ENCODE measurements around the gene PDXK. TPM values are rescaled to one million over a fixed set of nuclear protein-coding genes. Genes with fewer than 3 reads are reported as not detected.

The PDXK gene
- total RNA-seq, 1 experiment from 2014 or later: 149 TPM

DNA sequence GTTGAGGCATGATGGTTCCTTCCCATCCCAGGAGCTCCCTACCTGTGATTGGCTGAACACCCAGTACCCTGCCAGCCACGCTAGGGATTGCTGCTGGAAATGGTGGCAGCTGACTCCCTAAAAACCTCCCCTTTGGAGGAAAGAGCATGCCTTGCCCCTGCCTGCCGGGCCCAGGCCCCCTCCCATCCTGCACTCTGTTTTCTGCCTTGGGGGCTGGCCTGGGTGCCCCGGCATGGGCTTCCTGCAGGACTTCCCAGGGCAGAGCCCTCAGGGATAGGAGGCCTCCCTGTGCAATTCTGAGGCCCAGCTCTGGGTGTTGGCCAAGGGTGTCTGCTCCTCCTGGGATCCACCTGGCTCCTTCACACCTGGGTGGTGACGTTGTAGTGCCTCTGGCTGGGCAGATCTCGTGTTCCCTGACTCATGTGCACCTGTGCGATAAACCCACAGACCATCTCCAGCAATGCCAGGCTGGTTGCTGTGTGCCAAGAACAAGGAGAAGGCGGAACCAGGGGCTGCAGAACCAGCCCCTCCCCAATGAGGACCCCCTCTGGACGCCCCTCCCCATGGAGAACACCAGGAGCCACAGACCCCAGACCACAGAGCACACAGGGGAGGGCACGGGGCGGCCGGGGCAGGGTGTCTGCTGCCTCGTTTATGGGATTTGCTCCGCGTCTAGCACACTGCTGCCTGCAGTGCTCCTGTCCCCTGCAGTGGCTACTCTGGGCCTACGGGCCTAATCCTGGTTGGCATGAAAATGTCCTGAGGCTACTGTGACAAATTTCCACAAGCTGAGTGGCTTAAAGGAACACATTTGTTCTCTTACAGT, 43.6 kb downstream of the PDXK start:
- no peak for DNase-seq (ENCODE audit: low read depth)

DNA sequence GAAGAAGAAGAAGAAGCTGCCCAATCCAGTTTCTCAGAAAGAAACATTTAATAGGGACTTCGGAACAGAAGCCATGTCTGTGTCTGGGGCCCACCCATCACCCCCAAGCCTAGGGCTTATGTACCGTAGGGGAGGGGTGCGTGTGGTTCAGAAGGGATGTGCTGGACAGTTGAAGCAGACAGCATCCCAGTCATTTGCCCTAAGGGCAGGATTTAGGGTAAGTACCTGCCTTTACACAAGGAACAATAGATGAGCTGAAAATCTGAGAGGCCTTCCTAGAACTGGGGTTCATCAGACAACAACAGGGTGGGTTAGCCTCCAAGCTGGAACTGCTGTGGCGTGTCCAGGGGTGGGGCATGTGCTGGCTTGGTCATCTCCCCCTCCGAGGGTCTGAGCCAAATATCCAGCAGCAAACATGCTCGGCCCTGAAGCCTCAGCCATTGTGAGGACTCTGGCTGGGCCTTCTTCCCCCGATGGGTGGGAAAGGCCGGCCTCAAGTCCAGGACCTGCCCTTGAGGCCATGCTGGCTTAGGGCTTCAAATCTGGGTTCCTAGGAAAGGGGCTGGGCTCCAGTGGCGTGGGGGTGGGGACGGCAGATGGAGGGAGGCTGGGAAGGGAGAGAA, 45.1 kb downstream of the PDXK start:
- DNase-seq (ENCODE audit: low read depth): peak; percentile 64

DNA sequence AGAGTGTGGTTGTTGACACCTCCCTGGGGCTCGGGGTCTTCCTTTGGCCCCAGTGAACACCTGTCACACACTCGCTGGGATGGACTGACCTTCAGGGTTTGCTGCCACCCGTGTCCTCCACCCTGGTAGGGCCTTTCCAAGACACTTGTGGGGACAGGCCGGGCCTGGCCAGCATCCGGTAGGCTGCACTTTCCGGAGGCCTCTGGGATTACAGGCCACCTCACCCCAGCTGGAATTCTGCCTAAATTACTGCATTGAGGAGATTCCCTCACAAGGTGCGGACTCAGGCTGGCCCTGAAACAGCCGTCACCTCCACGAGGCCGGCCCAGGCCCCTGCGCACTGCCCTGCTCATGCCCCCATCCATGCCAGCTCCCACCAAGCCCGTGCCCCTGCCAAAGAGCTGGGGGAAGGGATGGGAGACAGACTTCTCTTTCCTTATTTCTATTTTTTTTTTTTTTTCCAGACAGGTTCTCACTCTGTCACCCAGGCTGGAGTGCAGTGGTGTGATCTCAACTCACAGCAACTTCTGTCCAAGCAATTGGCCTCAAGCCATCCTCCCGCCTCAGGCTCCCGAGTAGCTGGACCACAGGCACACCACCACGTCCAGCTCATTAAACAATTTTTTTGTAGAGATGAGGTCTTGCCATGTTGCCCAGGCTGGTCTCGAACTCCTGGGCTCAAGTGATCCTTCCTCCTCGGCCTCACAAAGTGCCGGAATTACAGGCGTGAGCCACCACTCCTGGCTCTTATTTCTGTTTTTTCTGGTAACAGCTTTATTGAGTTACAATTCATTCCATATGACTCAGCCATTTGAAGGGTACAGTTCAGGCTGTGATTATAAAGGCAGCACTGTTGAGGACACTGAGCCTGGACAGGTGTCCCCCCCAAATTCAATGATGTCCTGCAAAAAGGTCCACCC, 45.9 kb downstream of the PDXK start:
- DNase-seq (ENCODE audit: low read depth): peak; percentile 81

DNA sequence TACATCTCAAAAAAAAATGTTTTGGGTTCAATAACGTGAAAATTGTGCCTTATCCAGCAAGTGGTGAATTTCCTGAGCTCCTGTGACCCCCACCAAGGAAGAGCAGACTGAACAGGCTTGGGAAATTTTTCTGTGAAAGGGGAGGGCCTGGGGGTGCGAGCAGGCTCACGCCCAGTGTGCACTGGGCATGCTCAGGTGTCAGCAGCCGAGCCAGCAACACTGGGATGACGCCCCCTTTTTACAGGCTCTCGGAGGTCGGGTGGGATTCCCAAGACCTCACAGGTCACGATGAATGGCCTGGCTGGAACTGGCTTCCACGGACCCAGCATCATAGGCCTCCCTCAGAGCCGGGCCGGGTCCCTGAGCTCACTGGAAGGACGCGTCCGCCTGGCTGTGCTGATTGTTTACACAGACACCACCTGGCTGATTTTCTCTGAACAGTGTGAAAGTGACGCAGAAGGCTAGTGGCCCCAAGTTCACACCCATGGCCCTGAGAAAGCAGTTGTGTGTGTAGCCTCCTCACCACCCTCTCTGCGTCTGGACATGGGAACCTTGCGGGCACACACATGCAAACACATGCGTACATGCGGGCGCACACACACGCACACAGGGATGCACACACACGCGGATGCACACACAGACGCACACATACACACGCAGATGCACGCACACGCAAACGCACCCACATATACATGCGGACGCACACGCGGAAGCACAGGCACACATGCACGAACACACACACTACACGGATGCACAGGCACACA, 48.0 kb downstream of the PDXK start:
- DNase-seq (ENCODE audit: low read depth): no peak

- DNase-seq (ENCODE audit: low read depth): no peak
Measured at GRCh38 chr21:43767498-43767983, 48.6 kb downstream of the PDXK start.

DNA sequence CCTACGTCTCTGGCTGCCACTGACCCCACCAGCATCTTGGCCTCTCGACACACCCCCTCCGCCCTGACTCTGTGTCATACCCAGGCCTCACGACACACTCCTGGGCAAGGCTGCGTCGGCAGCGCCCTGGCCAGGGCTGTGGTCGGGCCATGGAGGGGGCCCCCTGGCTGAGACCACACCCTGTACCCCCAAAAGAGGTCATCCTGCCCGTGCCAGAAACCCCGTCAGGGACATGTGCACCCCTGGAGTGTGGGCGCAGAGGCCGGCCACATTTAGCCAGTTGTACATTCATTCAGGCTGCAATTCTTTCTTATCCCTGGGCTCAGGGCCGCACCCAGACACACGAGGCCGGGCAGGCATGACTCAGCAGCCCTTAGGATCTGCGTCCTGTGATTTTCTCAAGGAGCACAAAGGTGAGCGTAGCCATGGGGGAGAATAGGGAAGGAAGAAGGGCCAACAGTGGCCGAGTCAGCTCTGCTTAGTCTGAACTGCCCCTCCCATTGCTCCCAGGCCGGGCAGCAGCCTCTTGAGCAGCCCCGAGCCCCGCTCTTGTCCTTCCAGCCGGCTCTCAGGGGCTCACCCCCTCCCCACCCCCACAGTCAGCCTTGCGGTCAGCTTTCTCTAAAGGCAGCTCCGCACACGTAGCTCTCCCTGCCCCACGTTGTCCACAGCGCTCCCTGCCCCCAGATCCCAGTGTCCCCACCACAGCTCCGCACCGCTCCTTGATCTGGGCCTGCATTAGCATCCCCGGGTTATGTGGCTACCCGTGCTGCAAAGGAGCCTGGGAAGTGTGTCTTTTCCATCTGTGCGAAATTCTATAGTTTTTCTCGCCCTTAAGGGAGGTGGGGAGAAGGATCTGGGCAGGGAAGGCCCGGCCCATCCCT, 49.3 kb downstream of the PDXK start:
- DNase-seq (ENCODE audit: low read depth): peak; percentile 86

- no peak for DNase-seq (ENCODE audit: low read depth)
Measured at GRCh38 chr21:43768868-43769167, 49.9 kb downstream of the PDXK start.

DNA sequence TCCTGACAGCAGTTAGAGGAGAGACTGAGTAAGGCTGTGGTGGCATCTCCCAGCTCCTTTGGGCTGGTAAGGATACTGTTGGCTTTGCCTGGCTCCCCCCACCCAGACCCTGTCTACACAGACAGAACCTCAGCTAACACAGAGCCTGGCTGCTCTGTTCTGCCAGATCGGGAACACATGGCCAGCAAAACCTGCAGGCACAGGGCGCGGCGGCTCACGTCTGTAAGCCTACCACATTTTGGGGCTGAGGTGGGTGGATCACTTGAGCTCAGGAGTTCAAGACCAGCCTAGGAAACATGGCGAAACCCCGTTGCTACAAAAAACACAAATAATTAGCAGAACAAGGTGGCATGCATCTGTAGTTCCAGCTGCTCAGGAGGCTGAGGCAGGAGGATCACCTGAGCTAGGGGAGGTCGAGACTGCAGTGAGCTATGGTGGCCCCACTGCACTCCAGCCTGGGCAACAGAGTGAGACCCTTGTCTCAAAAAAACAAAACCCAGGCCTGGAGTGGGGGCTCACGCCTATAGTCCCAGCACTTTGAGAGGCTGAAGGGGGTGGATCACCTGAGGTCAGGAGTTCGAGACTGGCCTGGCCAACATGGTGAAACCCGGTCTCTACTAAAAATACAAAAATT, 50.5 kb downstream of the PDXK start:
- no peak for DNase-seq (ENCODE audit: low read depth)

GRCh38 chr21:43770066-43770655, 51.2 kb downstream of the PDXK start:
- DNase-seq (ENCODE audit: low read depth): no peak

DNA sequence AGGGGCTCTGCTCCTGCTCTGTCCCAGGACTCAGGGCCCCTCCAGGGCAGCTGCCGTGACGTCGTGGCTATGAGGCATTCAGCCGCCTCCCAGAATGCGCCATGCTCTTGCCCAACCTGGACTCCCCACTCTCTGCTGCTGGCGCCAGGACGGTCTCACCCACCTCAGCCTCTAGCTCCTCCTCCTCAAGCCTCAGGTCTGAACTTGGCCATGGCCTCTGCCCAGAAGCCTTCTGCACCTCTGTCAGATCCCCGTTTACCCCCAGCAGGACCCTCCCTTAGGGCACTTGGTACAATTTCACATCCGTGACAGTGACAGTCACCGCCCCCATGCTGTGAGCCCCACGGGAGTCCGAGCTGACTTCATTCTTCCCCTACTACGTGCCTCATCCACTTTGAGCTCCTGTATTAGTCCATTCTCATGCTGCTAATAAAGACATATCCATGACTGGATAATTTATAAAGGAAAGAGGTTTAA, 52.3 kb downstream of the PDXK start:
- no peak for DNase-seq (ENCODE audit: low read depth)

- DNase-seq (ENCODE audit: low read depth): no peak
Measured at GRCh38 chr21:43771698-43772424, 52.9 kb downstream of the PDXK start.

GRCh38 chr21:43772425-43772821, 53.5 kb downstream of the PDXK start:
- no peak for DNase-seq (ENCODE audit: low read depth)

DNA sequence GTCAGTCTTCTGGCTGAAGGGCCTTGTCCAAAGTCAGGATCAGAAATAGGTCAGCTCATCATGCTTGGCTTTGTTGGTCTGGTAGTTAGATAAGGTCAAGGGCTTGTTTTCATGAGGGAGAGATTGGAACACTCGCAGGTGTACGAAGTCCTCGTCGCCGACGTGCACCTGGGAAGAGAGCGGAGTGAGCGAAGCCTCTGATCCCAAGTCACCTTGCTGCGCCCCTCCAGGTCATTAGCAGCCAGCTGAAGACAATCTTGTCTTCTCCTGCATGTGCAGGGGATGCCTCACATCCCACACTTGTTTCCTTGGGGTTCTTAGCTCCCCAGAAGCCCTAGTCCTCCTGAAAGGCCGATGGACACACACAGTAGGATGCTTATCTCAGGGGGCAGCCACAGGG, 55.2 kb downstream of the PDXK start:
- no peak for DNase-seq (ENCODE audit: low read depth)

- no peak for DNase-seq (ENCODE audit: low read depth)
Measured at GRCh38 chr21:43775190-43775589, 56.3 kb downstream of the PDXK start.

- peak; percentile 68 for DNase-seq (ENCODE audit: low read depth)
Measured at GRCh38 chr21:43775795-43776430, 57.0 kb downstream of the PDXK start, which contains the start of gene CSTB. Gene CSTB (minus strand): TSS chr21:43776308. CDS start chr21:43776269, 39 bp downstream.

DNA sequence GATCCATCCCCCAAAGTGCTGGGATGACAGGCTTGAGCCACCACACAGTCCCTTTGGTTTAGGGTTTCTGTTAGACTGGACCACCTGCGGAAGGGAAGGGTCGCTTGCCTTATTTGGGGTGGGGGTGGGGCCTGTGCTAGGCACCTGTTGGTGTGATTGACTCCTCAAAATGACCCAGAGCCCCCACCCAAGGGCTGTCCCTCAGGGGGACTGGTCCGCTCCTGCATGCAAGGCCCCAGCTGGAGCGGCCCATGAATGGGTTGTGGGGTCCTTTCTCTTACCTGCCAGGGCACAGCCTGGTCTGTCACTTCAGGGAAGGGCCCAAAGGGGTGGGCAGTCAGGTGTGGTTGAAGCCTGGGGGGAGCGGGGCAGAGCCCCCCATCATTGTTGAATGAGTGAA, 59.0 kb downstream of the PDXK start:
- no peak for DNase-seq (ENCODE audit: low read depth)

- DNase-seq (ENCODE audit: low read depth): no peak
Measured at GRCh38 chr21:43778469-43779335, 59.8 kb downstream of the PDXK start.
